Endometrial microvascular endothelial cells (primary cell): ENCODE results near the gene THBS2. TPM values are rescaled to one million over a fixed set of nuclear protein-coding genes. Genes with fewer than 3 reads are reported as not detected.
"Not testable (repeated sequence)": the region's sequence is repeated elsewhere in the genome, so short reads cannot be mapped to it uniquely, and the experiment has no call there.

Experiments
- in situ Hi-C: cut with HindIII; loops from 2 replicates; pipeline ENCODE4 v1.10.0; 2017; ENCODE audit warnings: low sequenced_read_pairs, low pct_unique_long_range_greater_than_20kb; ENCODE audit errors: inconsistent ontology term
- total RNA-seq: library from RNA; depleted of rRNA; stranded (reverse); fragments of >200 nt; gene quantifications from one replicate; pipeline ENCODE4 v1.2.3, GENCODE V29; 2015; ENCODE audit errors: inconsistent ontology term

Gene THBS2
- total RNA-seq, 1 donor from 2014 or later: 4.4 TPM

- in situ Hi-C loops: no loop called here
These were observed 53.9 kb downstream of the THBS2 start for GRCh38 chr6:169199625-169200335.

GRCh38 chr6:169198885-169199284 is 54.8 kb downstream of the THBS2 start:
- in situ Hi-C loops: no loop called here

- in situ Hi-C loops: not testable (repeated sequence)
These were observed 55.7 kb downstream of the THBS2 start for GRCh38 chr6:169197929-169198328.

- in situ Hi-C loops: not testable (repeated sequence)
These were observed 57.4 kb downstream of the THBS2 start for GRCh38 chr6:169196279-169196678.

- in situ Hi-C loops: no loop called here
These were observed 58.9 kb downstream of the THBS2 start for GRCh38 chr6:169194737-169195136.

- in situ Hi-C loops: no loop called here
These were observed 62.7 kb downstream of the THBS2 start for GRCh38 chr6:169190970-169191369.

- in situ Hi-C loops: no loop called here
These were observed 63.5 kb downstream of the THBS2 start for GRCh38 chr6:169190144-169190584.

- in situ Hi-C loops: no loop called here
These were observed 64.0 kb downstream of the THBS2 start for GRCh38 chr6:169189686-169190085.

GRCh38 chr6:169189182-169189581 is 64.5 kb downstream of the THBS2 start:
- in situ Hi-C loops: no loop called here

- in situ Hi-C loops: no loop called here
These were observed 65.2 kb downstream of the THBS2 start for GRCh38 chr6:169188475-169188874.

GRCh38 chr6:169188051-169188470 is 65.6 kb downstream of the THBS2 start:
- in situ Hi-C loops: no loop called here

- in situ Hi-C loops: no loop called here
These were observed 67.0 kb downstream of the THBS2 start for GRCh38 chr6:169186496-169187169.

- in situ Hi-C loops: no loop called here
These were observed 67.8 kb downstream of the THBS2 start for GRCh38 chr6:169185692-169186485.

- in situ Hi-C loops: no loop called here
These were observed 68.6 kb downstream of the THBS2 start for GRCh38 chr6:169185011-169185521.

GRCh38 chr6:169184419-169184818 is 69.2 kb downstream of the THBS2 start:
- in situ Hi-C loops: no loop called here

GRCh38 chr6:169183233-169183632 is 70.4 kb downstream of the THBS2 start:
- in situ Hi-C loops: no loop called here

GRCh38 chr6:169179831-169180230 is 73.8 kb downstream of the THBS2 start:
- in situ Hi-C loops: not testable (repeated sequence)

- in situ Hi-C loops: no loop called here
These were observed 76.0 kb downstream of the THBS2 start for GRCh38 chr6:169177516-169178166.
